ENCODE measurements around the gene DCAF7. TPM values are rescaled to one million over a fixed set of nuclear protein-coding genes. Genes with fewer than 3 reads are reported as not detected.

DCAF7 gene
- polyA plus RNA-seq, 1 of the 3 experiments (the other 2 are of a cell fraction), result 63.5 TPM

GRCh38 chr17:63517825-63518534 lies 32.3 kb upstream of the DCAF7 start:
- no peak for DNase-seq
- no peaks in the 10 kb centered on the region for H3F3A ChIP-seq (replicated peaks; ENCODE audit: insufficient read depth)
- ChIA-PET CTCF (interaction anchor here (0.6 to 1.9 kb wide), 10 partner anchors 12 to 112 kb away, joined by 3 to 7 read pairs (median 3); no protein-coding TSS in a partner anchor), POLR2A (no interaction called here)
- H3K36me3 ChIP-seq (replicated peaks in 1 of 2; ENCODE audit: control insufficient read depth in 1 of 2, insufficient read depth in 2 of 2, low read length in 1 of 2), result no peaks in the 10 kb centered on the region
- TF ChIP-seq MEF2A (IDR thresholded peaks at IDR 0.05; ENCODE audit: borderline replicate concordance, low read depth) (no peak), CTCF (IDR thresholded peaks at IDR 0.05) (no peak), SIN3A (IDR thresholded peaks at IDR 0.05; ENCODE audit: borderline replicate concordance, low read depth, low read length) (no peak), ELF1 (IDR thresholded peaks at IDR 0.05) (no peak), FOSL2 (IDR thresholded peaks at IDR 0.05; ENCODE audit: borderline replicate concordance, low read depth) (no peak), USF1 (IDR thresholded peaks at IDR 0.05; ENCODE audit: borderline replicate concordance, low read depth) (no peak), EZH2phosphoT487 (IDR thresholded peaks at IDR 0.05; ENCODE audit: borderline replicate concordance, low read depth) (no peak), RAD21 (IDR thresholded peaks at IDR 0.05; ENCODE audit: low read length) (no peak)
- TF ChIP-seq, protein P1, sequence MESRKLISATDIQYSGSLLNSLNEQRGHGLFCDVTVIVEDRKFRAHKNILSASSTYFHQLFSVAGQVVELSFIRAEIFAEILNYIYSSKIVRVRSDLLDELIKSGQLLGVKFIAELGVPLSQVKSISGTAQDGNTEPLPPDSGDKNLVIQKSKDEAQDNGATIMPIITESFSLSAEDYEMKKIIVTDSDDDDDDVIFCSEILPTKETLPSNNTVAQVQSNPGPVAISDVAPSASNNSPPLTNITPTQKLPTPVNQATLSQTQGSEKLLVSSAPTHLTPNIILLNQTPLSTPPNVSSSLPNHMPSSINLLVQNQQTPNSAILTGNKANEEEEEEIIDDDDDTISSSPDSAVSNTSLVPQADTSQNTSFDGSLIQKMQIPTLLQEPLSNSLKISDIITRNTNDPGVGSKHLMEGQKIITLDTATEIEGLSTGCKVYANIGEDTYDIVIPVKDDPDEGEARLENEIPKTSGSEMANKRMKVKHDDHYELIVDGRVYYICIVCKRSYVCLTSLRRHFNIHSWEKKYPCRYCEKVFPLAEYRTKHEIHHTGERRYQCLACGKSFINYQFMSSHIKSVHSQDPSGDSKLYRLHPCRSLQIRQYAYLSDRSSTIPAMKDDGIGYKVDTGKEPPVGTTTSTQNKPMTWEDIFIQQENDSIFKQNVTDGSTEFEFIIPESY (IDR thresholded peaks at IDR 0.05; ENCODE audit: borderline replicate concordance, low read depth), result no peak
- H3K27me3 ChIP-seq (ENCODE audit: insufficient read depth), result no peaks in the 10 kb centered on the region
- no peaks in the 10 kb centered on the region; the same call in 1 of the 2 replicates for H4K20me1 ChIP-seq (ENCODE audit: insufficient read depth)
- no peak overlapping the region for H2AFZ ChIP-seq (ENCODE audit: low read depth)
- peaks cover 2 to 31% of the 10 kb centered on the region in 2 experiments; a peak in 1 of 4 replicates for H3K4me1 ChIP-seq (ENCODE audit: control insufficient read depth in 1 of 2, insufficient read depth in 2 of 2, low read depth in 1 of 2, low read length in 1 of 2)
- H3K4me2 ChIP-seq, result no peak overlapping the region
- no peaks in the 10 kb centered on the region for H3K79me2 ChIP-seq (ENCODE audit: insufficient read depth)
- H3K9me3 ChIP-seq, result no peaks in the 10 kb centered on the region
- no peak overlapping the region for H3K27ac ChIP-seq (ENCODE audit: low read depth in 2 of 2, low read length in 1 of 2)
- 78% methylated on average over 8 of the region's 8 CpGs for WGBS (ENCODE audit: low lambda C conversion rate)
- H3K9ac ChIP-seq, result no peak overlapping the region
- H3K4me3 ChIP-seq (ENCODE audit: low read depth in 2 of 2, low read length in 1 of 2), result no peak overlapping the region
- H3K9me2 ChIP-seq, result no peaks in the 10 kb centered on the region

Data from SK-N-SH (cell line).